Measurements from ENCODE around the gene DZIP1.

DZIP1 gene

DNA sequence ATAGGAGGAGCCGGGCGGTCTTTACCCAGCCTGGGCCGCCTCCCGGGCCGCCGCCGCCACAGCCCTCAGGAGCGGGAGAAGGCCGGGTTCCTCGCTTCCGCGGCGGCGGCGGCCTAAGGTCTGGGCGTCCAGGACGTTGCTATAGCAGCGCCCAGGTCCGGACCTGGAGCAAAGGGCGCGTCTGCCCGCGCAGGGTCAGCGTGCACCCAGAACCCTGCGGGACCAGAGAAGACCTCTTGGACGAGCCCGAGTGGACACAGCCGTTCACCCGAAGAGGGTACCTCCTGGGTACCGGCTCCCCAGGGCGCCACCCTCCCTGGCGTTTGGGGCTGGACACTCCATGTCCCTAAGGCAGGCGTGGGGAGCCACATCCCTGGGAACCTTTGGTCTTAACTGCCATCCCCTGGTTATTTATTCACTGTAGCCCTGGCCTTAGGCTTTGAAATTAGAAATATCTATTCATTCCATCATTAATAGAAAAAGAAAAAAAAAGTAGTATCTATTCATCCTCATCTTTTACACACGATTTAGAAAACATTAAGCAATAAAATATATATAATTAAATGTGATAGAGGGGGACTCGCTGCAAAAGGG lies 2.4 kb downstream of the DZIP1 start:
- peak in 2 of 3 donors; percentile 15 to 49 for DNase-seq

GRCh38 chr13:95641291-95642027 lies 3.0 kb downstream of the DZIP1 start:
- no peak for DNase-seq

- DNase-seq = no peak
Measured at GRCh38 chr13:95636853-95637252, 7.7 kb downstream of the DZIP1 start.

- DNase-seq = no peak
Measured at GRCh38 chr13:95630593-95630992, 13.9 kb downstream of the DZIP1 start.

- no peak for DNase-seq
Measured at GRCh38 chr13:95629071-95629470, 15.4 kb downstream of the DZIP1 start.

GRCh38 chr13:95628488-95628887 lies 16.0 kb downstream of the DZIP1 start:
- DNase-seq = no peak

DNA sequence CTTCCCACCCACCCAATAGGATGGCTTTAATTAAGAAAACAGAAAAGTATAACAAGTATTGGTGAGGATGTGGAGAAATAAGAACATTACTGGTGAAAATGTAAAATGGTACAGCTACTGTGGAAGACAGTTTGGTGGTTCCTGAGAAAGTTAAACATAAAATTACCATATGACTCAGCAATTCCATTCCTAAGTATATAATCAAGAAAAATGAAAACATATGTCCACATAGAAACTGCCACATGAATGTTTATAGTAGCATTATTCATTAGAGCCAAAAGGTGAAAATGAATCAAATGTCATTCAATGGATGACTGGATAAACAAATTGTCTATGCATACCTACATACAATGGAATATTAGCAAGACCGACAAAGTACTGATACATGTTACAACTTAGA lies 16.9 kb downstream of the DZIP1 start:
- DNase-seq = no peak

DNA sequence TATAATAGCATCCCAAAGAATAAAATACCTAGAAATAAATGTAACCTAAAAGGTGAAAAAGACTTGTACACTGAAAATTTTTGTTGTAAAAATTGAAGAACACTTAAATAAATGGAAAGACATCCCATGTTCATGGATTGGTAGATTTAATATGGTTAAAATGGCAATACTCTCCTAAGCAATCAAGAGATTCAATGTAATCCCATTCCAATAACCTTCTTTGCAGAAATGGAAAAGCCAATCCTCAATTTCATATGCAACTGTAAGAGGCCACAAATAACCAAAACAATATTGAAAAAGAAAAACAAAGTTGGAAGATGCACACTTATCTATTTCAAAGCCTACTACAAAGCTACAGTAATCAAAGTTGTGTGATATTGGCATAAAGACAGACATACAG lies 17.7 kb downstream of the DZIP1 start:
- DNase-seq = no peak

- peak; percentile 70 to 78 (median 77) for DNase-seq
Measured at GRCh38 chr13:95624020-95624419, 20.5 kb downstream of the DZIP1 start.

DNA sequence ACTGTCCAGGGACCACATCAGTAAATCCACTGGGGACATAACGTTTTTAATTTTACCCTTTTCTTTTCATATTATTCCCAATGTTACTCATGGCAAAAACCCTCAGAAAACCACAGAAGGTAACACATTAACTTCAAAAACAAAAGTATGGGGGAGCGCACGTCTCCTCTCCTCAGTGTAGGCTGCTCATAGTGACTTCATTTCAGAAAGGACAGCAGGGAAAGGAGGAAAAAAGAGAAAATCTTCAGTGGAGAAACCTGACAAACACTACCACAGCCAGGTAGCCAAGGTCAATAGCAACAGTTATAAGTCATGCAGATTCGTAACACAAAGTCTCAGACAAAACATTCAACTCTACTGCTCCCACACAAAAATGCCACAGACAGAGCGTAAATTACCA lies 21.4 kb downstream of the DZIP1 start:
- no peak for DNase-seq

GRCh38 chr13:95620825-95621498 lies 23.5 kb downstream of the DZIP1 start:
- no peak for DNase-seq

GRCh38 chr13:95620030-95620824 lies 24.3 kb downstream of the DZIP1 start:
- DNase-seq = peak; percentile 14 to 45 (median 44)

GRCh38 chr13:95615539-95615938 lies 29.0 kb downstream of the DZIP1 start:
- no peak for DNase-seq

GRCh38 chr13:95614641-95615245 lies 29.8 kb downstream of the DZIP1 start:
- no peak for DNase-seq

DNA sequence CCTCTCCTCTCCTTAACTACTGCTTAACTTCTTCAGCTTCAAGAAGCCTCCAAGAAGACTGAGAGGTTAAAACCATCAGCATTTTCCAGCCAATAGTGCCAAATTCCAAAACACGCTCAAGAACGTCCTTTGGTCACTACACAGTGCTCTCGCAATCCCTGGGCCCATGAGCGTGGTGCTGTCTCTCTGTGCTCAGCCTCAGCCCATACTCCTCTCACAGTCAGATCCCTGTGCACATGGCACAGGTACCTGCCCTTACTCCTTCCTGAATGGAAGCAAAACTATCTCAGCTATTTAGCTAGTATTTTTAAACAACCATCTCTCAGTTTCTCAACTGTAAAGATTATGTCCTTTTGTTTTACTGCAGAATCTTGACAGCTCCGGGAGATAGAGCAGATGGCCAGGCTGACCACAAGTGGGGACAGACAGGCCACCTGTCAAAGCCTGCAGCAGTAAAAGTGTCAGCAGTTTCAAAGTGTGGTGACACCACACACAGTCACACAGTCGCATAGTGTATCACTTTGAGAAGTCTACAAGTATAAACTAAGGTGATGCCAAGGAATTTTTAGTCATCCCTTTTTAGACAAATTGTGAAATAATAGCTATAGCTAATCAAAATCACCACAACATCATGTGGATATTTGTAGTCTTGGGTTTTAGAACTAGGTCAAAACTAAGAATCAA lies 35.7 kb downstream of the DZIP1 start:
- no peak for DNase-seq

- DNase-seq = no peak
Measured at GRCh38 chr13:95607366-95607765, 37.1 kb downstream of the DZIP1 start.

DNA sequence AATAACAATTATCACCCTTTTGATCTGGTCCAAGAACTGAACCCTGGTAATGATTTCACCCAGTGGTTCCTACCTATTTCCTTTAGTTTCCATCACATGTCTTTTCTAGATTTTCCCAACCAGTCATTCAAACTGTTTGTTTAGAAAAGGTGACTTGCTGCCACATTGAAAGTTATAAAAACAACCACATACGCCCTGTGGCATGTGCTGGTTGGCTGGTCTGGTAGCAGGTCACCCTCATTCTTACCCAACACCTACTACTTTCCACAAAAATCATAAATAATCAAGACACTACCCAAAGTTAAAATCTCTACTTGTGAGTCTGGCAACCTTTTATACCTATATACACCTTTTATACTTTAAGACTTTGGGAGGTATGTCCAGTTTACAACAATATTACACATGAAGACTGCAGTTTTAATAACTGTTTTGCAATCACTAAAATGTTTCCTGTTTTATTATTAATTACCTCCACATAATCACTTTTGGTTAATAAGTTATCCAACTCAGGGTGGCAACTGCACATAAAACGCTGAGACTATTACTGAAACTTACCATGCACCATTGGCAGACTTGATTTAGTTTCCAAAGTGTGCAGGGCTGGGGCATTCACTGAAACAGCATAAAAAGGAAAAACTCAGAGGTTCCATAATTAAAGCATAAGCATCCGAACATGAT lies 38.9 kb downstream of the DZIP1 start:
- DNase-seq = no peak

DNA sequence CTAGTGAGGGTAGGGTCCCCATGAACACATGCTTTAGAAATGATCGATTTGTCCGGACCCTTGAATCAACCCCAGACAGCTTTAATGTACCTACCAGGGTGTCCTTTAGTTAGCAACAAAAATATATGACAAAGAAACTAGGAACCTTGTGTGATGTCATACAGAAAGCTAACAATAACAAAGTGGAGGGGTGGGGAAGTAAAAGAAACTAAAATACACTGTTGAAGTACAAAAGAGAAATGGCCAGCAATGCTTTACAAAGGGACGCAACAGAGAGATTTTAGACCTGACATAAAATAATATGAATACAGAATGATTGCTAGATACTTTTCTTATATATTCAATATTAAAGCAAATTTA lies 40.0 kb downstream of the DZIP1 start:
- DNase-seq = no peak

DNA sequence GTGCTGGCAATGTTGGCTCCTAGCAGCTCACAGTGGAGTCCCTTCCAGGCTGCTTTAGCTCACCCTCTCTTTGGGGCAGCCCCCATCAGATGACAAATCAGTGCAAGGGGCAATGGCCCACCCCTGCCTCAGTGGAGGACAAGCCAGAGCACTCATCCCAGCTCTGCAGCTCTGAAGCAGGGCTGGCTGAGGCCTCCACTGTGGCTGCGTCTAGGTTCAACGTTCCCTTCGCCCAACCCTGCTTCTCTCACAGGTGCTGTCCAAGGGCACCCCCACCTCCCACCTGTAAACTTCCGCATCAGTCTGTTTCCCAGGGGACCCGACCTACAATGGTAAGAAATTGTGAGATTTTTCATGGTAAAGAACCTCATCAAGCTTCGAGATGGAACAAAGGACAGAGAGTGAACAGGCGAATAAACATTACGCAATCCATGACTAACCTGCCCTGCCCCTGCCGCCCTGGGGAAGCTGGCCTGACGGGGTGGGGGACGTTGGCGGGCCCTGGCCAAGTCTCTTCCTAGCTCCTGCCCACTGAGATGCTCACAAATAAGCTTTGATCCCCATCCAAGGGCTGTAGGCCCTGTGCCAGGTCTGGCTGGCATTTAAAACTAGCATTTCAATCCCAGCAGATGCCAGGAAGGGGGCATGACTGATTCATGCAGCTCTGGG lies 40.5 kb downstream of the DZIP1 start:
- peak in 2 of 3 donors; percentile 10 to 14 for DNase-seq

DNA sequence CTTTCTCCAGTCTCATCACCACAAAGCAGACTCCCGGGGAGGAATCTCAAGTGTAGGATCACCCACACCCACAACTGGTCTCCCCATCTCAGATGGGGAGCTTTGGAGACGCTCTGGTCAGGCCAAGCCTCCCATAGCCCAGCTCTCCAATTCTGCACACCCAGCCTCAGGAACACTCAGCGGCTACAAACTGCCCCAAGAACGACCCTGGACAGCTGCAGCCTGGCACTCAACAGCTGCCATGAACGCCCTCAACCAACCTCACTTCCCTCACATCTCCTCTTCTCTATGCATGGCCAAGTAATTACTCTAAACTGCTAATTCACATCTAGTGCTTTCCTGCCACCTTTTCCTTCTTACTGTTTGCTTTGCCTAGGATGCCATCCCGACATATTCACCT lies 42.6 kb downstream of the DZIP1 start:
- no peak for DNase-seq

DNA sequence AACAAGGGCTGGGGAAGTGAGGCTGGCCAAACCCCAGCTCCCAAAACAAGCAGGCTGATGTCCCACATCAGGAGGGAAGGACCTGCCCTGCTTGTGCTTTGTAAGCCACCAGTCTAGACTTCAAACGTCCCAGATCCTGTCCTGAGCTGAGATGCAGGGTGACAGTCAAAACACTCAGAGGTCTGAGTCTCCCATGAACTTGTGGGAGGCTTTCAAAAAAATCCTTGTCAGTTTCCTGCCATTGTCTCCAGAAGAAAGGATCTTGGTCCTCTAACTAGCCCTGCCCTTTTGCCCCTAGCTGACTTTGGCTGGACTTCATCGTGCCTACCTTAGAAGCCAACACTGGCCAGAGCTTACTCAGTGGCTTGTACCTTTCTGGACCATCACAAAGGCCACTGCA lies 43.3 kb downstream of the DZIP1 start:
- DNase-seq = no peak
